ENCODE results near the gene IGFALS.

IGFALS gene

GRCh38 chr16:1764971-1765370 is 28.5 kb downstream of the IGFALS start:
- no peak for DNase-seq (ENCODE audit: low spot score)

GRCh38 chr16:1763521-1764511 is 29.7 kb downstream of the IGFALS start:
- DNase-seq (ENCODE audit: low spot score): no peak

GRCh38 chr16:1762879-1763520 is 30.5 kb downstream of the IGFALS start:
- DNase-seq (ENCODE audit: low spot score): no peak

- DNase-seq (ENCODE audit: low spot score): no peak
These were observed 31.2 kb downstream of the IGFALS start for GRCh38 chr16:1762196-1762878.

GRCh38 chr16:1761751-1762150 is 31.8 kb downstream of the IGFALS start:
- DNase-seq (ENCODE audit: low spot score): no peak

GRCh38 chr16:1760911-1761310 is 32.6 kb downstream of the IGFALS start:
- DNase-seq (ENCODE audit: low spot score): no peak

GRCh38 chr16:1759511-1759910 is 34.0 kb downstream of the IGFALS start:
- DNase-seq (ENCODE audit: low spot score): no peak

- DNase-seq (ENCODE audit: low spot score): no peak
These were observed 34.6 kb downstream of the IGFALS start for GRCh38 chr16:1758923-1759322.

- DNase-seq (ENCODE audit: low spot score): no peak
These were observed 35.6 kb downstream of the IGFALS start for GRCh38 chr16:1757714-1758461.

GRCh38 chr16:1754204-1754603 is 39.3 kb downstream of the IGFALS start:
- DNase-seq (ENCODE audit: low spot score): no peak

- no peak for DNase-seq (ENCODE audit: low spot score)
These were observed 40.7 kb downstream of the IGFALS start for GRCh38 chr16:1752853-1753252.

GRCh38 chr16:1751946-1752345 is 41.6 kb downstream of the IGFALS start:
- no peak for DNase-seq (ENCODE audit: low spot score)

GRCh38 chr16:1749152-1750117 is 44.1 kb downstream of the IGFALS start:
- DNase-seq (ENCODE audit: low spot score): peak; percentile 44

GRCh38 chr16:1747934-1748333 is 45.6 kb downstream of the IGFALS start:
- DNase-seq (ENCODE audit: low spot score): no peak

GRCh38 chr16:1746693-1747195 is 46.8 kb downstream of the IGFALS start:
- no peak for DNase-seq (ENCODE audit: low spot score)

- DNase-seq (ENCODE audit: low spot score): no peak
These were observed 47.4 kb downstream of the IGFALS start for GRCh38 chr16:1745900-1746692.

- DNase-seq (ENCODE audit: low spot score): no peak
These were observed 48.2 kb downstream of the IGFALS start for GRCh38 chr16:1745181-1745899.

GRCh38 chr16:1744338-1744840 is 49.1 kb downstream of the IGFALS start:
- no peak for DNase-seq (ENCODE audit: low spot score)
